ENCODE measurements around the gene TMEM164. TPM values are rescaled to one million over a fixed set of nuclear protein-coding genes. Genes with fewer than 3 reads are reported as not detected.

Gene TMEM164
- total RNA-seq, 1 donor from 2014 or later: 17.6 TPM

- Mint-ChIP-seq H3K4me3 (ENCODE audit: unreplicated experiment) (no peak overlapping the region), H3K4me1 (ENCODE audit: low read depth, unreplicated experiment) (peaks cover 3% of the 10 kb centered on the region), H3K36me3 (ENCODE audit: low read depth, unreplicated experiment) (peaks cover 3% of the 10 kb centered on the region), H3K9me3 (ENCODE audit: unreplicated experiment) (peaks cover 3% of the 10 kb centered on the region), H3K27ac (ENCODE audit: unreplicated experiment) (no peak overlapping the region), H3K27me3 (ENCODE audit: low read depth, unreplicated experiment) (no peaks in the 10 kb centered on the region)
- Histone ChIP-seq H4K20me1 (ENCODE audit: insufficient read depth, low read length) (no peaks in the 10 kb centered on the region), H2AFZ (ENCODE audit: low read depth, low read length) (no peak overlapping the region), H3K36me3 (ENCODE audit: insufficient read depth, low read length) (no peaks in the 10 kb centered on the region), H3K27ac (ENCODE audit: low read depth, low read length) (peak overlapping the region; percentile 84), H3K4me1 (ENCODE audit: insufficient read depth, low read length) (peaks cover 12% of the 10 kb centered on the region), H3K4me2 (ENCODE audit: low read length) (peak overlapping the region; percentile 57), H3K79me2 (ENCODE audit: insufficient read depth, low read length) (no peaks in the 10 kb centered on the region), H3K4me3 (ENCODE audit: insufficient read depth, low read depth, low read length) (no peak overlapping the region), H3K27me3 (ENCODE audit: insufficient read depth, low read length) (no peaks in the 10 kb centered on the region), H3K9me3 (ENCODE audit: insufficient read depth, low read depth, low read length) (no peaks in the 10 kb centered on the region), H3K9ac (ENCODE audit: low read length) (peak overlapping the region; percentile 61)
- TF ChIP-seq CTCF (IDR thresholded peaks at IDR 0.05; ENCODE audit: insufficient read depth, low read depth, low read length) (peak; percentile 27), EZH2 (IDR thresholded peaks at IDR 0.05; ENCODE audit: insufficient read depth, low read length) (no peak)
- FAIRE-seq (peak; percentile 49), DNase-seq (ENCODE audit: low read depth) (peak; percentile 35)
These were observed 165.1 kb downstream of the TMEM164 start for GRCh38 chrX:110167952-110168451.

- Histone ChIP-seq H3K9me3 (ENCODE audit: insufficient read depth, low read depth, low read length) (no peaks in the 10 kb centered on the region), H3K9ac (ENCODE audit: low read length) (peak overlapping the region; percentile 61), H3K4me3 (ENCODE audit: insufficient read depth, low read depth, low read length) (no peak overlapping the region), H4K20me1 (ENCODE audit: insufficient read depth, low read length) (no peaks in the 10 kb centered on the region), H2AFZ (ENCODE audit: low read depth, low read length) (no peak overlapping the region), H3K4me2 (ENCODE audit: low read length) (peak overlapping the region; percentile 57), H3K27ac (ENCODE audit: low read depth, low read length) (peak overlapping the region; percentile 84), H3K4me1 (ENCODE audit: insufficient read depth, low read length) (peaks cover 13% of the 10 kb centered on the region), H3K79me2 (ENCODE audit: insufficient read depth, low read length) (no peaks in the 10 kb centered on the region), H3K27me3 (ENCODE audit: insufficient read depth, low read length) (no peaks in the 10 kb centered on the region), H3K36me3 (ENCODE audit: insufficient read depth, low read length) (no peaks in the 10 kb centered on the region)
- Mint-ChIP-seq H3K9me3 (ENCODE audit: unreplicated experiment) (peaks cover 3% of the 10 kb centered on the region), H3K27ac (ENCODE audit: unreplicated experiment) (peak overlapping the region; percentile 10), H3K4me3 (ENCODE audit: unreplicated experiment) (no peak overlapping the region), H3K36me3 (ENCODE audit: low read depth, unreplicated experiment) (peaks cover 3% of the 10 kb centered on the region), H3K27me3 (ENCODE audit: low read depth, unreplicated experiment) (no peaks in the 10 kb centered on the region), H3K4me1 (ENCODE audit: low read depth, unreplicated experiment) (peaks cover 4% of the 10 kb centered on the region)
- FAIRE-seq (no peak), DNase-seq (ENCODE audit: low read depth) (peak; percentile 86)
- no peak for TF ChIP-seq CTCF (IDR thresholded peaks at IDR 0.05; ENCODE audit: insufficient read depth, low read depth, low read length)
- TF ChIP-seq EZH2 (IDR thresholded peaks at IDR 0.05; ENCODE audit: insufficient read depth, low read length): no peak
These were observed 165.7 kb downstream of the TMEM164 start for GRCh38 chrX:110168585-110168984.

GRCh38 chrX:110170029-110170428 lies 167.1 kb downstream of the TMEM164 start:
- no peaks in the 10 kb centered on the region for H3K27me3 Mint-ChIP-seq (ENCODE audit: low read depth, unreplicated experiment)
- H4K20me1 ChIP-seq (ENCODE audit: insufficient read depth, low read length): no peaks in the 10 kb centered on the region
- no peak overlapping the region for H3K27ac ChIP-seq (ENCODE audit: low read depth, low read length)
- peaks cover 5% of the 10 kb centered on the region for H3K4me1 Mint-ChIP-seq (ENCODE audit: low read depth, unreplicated experiment)
- H3K36me3 Mint-ChIP-seq (ENCODE audit: low read depth, unreplicated experiment): peaks cover 4% of the 10 kb centered on the region
- no peak overlapping the region for H3K4me3 Mint-ChIP-seq (ENCODE audit: unreplicated experiment)
- TF ChIP-seq EZH2 (IDR thresholded peaks at IDR 0.05; ENCODE audit: insufficient read depth, low read length) (no peak), CTCF (IDR thresholded peaks at IDR 0.05; ENCODE audit: insufficient read depth, low read depth, low read length) (no peak)
- H2AFZ ChIP-seq (ENCODE audit: low read depth, low read length): no peak overlapping the region
- DNase-seq (ENCODE audit: low read depth): no peak
- no peak overlapping the region for H3K27ac Mint-ChIP-seq (ENCODE audit: unreplicated experiment)
- no peak overlapping the region for H3K4me2 ChIP-seq (ENCODE audit: low read length)
- H3K4me1 ChIP-seq (ENCODE audit: insufficient read depth, low read length): peaks cover 18% of the 10 kb centered on the region
- H3K9me3 Mint-ChIP-seq (ENCODE audit: unreplicated experiment): peaks cover 3% of the 10 kb centered on the region
- H3K79me2 ChIP-seq (ENCODE audit: insufficient read depth, low read length): no peaks in the 10 kb centered on the region
- H3K9ac ChIP-seq (ENCODE audit: low read length): no peak overlapping the region
- H3K4me3 ChIP-seq (ENCODE audit: insufficient read depth, low read depth, low read length): no peak overlapping the region
- no peaks in the 10 kb centered on the region for H3K36me3 ChIP-seq (ENCODE audit: insufficient read depth, low read length)
- no peaks in the 10 kb centered on the region for H3K9me3 ChIP-seq (ENCODE audit: insufficient read depth, low read depth, low read length)
- no peaks in the 10 kb centered on the region for H3K27me3 ChIP-seq (ENCODE audit: insufficient read depth, low read length)
- no peak for FAIRE-seq
